ENCODE measurements around the gene HYI. TPM values are rescaled to one million over a fixed set of nuclear protein-coding genes. Genes with fewer than 3 reads are reported as not detected.
A peak's percentile ranks its signal among the peaks of the same experiment; 100 is the strongest.

HYI gene
- total RNA-seq, 1 donor from 2014 or later: 28.6 TPM

DNA sequence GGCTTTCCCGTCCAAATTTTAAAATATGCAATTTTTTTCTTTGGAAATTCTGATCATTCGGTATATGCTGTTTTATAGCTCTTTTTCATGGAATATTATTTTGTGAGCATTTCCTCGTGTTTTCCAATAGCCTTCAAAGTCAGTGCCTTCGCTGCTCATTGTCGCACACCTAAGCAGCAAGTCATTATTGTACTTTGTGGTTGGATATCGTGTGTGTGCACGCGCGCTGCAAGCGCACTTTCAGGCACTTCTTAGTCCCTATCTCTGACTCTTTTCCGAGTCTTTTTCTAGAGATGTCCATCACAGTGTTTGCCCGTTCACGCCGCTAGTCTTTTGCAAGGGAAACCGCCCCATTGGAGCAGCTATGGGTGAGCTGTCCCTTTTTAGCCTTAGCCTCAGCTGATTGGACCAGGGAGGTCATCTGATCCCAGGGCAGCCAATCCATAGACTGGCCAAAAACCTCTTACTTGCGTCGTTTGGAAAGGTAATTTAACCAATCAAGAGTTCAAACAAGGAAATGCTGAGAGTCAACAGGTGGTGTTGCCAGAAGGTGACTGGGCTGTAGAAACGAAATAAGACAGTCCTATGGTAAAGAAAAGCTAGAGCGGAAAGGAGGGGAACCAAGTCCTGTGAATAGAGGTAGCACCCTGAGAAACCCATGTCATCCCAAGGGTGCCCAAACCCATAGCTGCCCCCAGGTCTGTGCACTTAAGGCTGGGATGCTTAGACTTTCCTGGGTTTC is 710 bp upstream of the HYI start:
- TF ChIP-seq, protein P1, sequence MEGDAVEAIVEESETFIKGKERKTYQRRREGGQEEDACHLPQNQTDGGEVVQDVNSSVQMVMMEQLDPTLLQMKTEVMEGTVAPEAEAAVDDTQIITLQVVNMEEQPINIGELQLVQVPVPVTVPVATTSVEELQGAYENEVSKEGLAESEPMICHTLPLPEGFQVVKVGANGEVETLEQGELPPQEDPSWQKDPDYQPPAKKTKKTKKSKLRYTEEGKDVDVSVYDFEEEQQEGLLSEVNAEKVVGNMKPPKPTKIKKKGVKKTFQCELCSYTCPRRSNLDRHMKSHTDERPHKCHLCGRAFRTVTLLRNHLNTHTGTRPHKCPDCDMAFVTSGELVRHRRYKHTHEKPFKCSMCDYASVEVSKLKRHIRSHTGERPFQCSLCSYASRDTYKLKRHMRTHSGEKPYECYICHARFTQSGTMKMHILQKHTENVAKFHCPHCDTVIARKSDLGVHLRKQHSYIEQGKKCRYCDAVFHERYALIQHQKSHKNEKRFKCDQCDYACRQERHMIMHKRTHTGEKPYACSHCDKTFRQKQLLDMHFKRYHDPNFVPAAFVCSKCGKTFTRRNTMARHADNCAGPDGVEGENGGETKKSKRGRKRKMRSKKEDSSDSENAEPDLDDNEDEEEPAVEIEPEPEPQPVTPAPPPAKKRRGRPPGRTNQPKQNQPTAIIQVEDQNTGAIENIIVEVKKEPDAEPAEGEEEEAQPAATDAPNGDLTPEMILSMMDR (IDR thresholded peaks at IDR 0.05): no peak
- peak overlapping the region; percentile 81 for H3K4me3 Mint-ChIP-seq (ENCODE audit: unreplicated experiment)
- DNase-seq (ENCODE audit: low spot score): no peak
- peaks cover 14% of the 10 kb centered on the region for H3K36me3 Mint-ChIP-seq (ENCODE audit: low read depth)
- H3K27ac Mint-ChIP-seq (ENCODE audit: unreplicated experiment): peak overlapping the region; percentile 95
- H3K9me3 Mint-ChIP-seq (ENCODE audit: low read depth): peaks cover 3% of the 10 kb centered on the region
- H3K4me1 Mint-ChIP-seq (ENCODE audit: low read depth): peaks cover 25% of the 10 kb centered on the region
- no peaks in the 10 kb centered on the region for H3K27me3 Mint-ChIP-seq (ENCODE audit: low read depth)

DNA sequence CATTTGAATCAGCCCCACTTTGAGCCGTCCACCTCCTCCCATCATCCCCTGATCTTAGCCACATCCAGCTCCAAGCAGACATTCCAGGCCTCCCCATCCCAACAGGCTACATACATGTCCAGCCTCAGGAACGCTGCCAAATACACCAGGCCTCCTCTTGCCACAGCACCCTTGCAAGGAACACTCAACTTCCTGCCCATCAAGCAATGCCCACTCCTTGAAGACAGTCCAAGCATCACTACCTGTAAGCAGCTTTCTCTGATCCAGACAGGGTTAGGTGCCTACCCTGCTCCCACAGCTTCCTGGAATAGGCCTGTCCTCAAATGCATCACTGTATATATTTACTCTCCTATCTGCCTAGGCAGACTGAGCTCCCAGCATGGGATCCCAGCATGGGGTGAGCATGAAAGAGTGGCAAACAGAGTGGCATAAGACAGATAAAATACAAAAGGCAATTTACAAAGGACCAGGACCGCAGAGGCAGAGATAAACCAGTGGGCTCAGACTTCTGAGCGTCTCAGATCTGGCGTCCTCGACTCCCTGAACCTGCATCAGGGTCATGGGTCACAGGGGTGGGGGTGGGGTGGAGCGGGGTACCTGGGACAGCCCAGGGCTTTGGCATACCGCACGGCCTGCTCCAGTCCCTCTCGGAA is 816 bp downstream of the HYI start:
- TF ChIP-seq, protein P1 (IDR thresholded peaks at IDR 0.05): no peak
- Mint-ChIP-seq H3K9me3 (ENCODE audit: low read depth) (peaks cover 3% of the 10 kb centered on the region), H3K27me3 (ENCODE audit: low read depth) (no peaks in the 10 kb centered on the region), H3K4me1 (ENCODE audit: low read depth) (peaks cover 25% of the 10 kb centered on the region), H3K4me3 (ENCODE audit: unreplicated experiment) (peak overlapping the region; percentile 62), H3K27ac (ENCODE audit: unreplicated experiment) (peak overlapping the region; percentile 78), H3K36me3 (ENCODE audit: low read depth) (peaks cover 24% of the 10 kb centered on the region)
- no peak for DNase-seq (ENCODE audit: low spot score)

DNA sequence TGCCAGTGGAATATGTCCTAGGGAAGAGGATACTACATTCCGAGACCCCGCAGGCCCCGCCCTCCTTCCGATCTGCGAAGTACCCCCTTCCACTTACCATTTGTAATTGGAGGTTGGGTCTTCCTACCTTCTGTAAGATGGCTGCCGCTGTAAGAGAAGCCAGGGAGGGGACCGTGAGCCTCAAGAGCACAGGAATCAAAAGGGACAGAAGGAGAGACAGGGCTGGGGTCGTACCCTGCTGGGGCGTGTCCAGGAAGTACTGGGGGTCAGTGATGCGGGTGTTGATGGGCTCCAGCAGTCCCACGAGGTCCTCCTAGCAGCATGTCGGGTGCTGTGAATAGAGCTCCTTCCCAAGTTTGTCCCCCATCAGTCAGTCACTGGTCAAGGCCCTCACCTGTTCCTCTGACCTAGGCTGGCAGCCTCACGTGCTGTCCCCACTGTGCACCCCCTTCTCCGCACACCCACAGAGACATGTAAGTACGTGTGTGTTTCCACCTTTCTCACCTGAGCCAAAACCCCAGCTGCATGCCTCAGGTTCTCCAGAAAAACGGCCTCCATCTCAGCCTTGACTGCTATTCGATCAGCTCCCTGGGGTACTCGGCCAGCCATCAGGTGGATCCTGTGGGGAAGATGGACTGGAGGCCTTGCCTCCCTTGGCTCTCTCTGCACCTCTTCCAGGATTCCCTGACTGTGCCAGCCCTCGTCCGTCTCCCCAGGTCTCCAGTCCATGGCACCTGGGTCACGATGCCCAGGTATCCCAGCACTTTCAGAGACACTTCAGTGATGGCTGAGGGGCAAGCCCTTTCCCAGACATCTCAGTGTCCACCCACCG is 1.8 kb downstream of the HYI start:
- Mint-ChIP-seq H3K9me3 (ENCODE audit: low read depth) (peaks cover 3% of the 10 kb centered on the region), H3K36me3 (ENCODE audit: low read depth) (peaks cover 33% of the 10 kb centered on the region), H3K27ac (ENCODE audit: unreplicated experiment) (peak overlapping the region; percentile 78), H3K4me1 (ENCODE audit: low read depth) (peaks cover 25% of the 10 kb centered on the region), H3K27me3 (ENCODE audit: low read depth) (no peaks in the 10 kb centered on the region), H3K4me3 (ENCODE audit: unreplicated experiment) (no peak overlapping the region)
- DNase-seq (ENCODE audit: low spot score): no peak
- TF ChIP-seq, protein P1 (IDR thresholded peaks at IDR 0.05): no peak

DNA sequence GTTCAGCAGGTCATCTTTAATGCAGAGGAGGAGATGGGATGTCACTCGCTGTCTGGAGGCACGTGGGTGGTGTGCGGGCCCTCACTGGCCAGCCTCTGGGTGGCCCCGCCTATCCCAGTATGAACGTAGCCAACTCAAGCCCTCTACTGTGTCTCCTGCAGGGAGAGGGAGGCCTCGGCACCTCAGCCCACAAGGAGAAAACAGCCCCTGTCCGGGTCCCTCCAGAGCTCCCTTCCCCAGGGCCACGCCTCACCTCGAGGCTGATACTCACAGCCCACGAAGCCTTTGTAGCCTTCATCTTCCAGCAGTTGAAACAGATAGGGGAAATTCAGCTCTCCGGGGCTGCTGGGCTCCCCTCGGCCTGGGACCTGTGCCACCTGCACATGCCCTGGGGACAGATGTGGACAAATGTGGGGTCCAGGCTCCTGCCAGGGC is 2.6 kb downstream of the HYI start:
- Mint-ChIP-seq H3K9me3 (ENCODE audit: low read depth) (peaks cover 3% of the 10 kb centered on the region), H3K4me3 (ENCODE audit: unreplicated experiment) (no peak overlapping the region), H3K27ac (ENCODE audit: unreplicated experiment) (no peak overlapping the region), H3K27me3 (ENCODE audit: low read depth) (no peaks in the 10 kb centered on the region), H3K4me1 (ENCODE audit: low read depth) (peaks cover 25% of the 10 kb centered on the region), H3K36me3 (ENCODE audit: low read depth) (peaks cover 39% of the 10 kb centered on the region)
- TF ChIP-seq, protein P1 (IDR thresholded peaks at IDR 0.05): no peak
- DNase-seq (ENCODE audit: low spot score): no peak
